Lung microvascular endothelial cell (primary cell): ENCODE measurements around the gene ST6GALNAC4. TPM values are rescaled to one million over a fixed set of nuclear protein-coding genes. Genes with fewer than 3 reads are reported as not detected.

ENCODE experiments used
- DNase-seq, 2 donors: peaks; one replicate each; pipeline versions ENCODE4 v3.0.0 to v3.0.0-alpha.2; 2010; ENCODE audit warnings: low read depth in 2 of 2
- total RNA-seq: library from RNA; depleted of rRNA; stranded (reverse); fragments of >200 nt; gene quantifications from 2 replicates; pipeline ENCODE4 v1.2.1, GENCODE V29; 2014

Gene ST6GALNAC4
- total RNA-seq, 1 donor from 2014 or later: 26.6 TPM

- peak; percentile 84 to 86 for DNase-seq
Measured at GRCh38 chr9:127930231-127931091, 13.6 kb upstream of the ST6GALNAC4 start, which contains the start of gene PIP5KL1. PIP5KL1 (minus strand) TSS chr9:127930777; CDS start chr9:127930752, 25 bp downstream.

- DNase-seq: no peak
Measured at GRCh38 chr9:127929625-127929979, 12.8 kb upstream of the ST6GALNAC4 start.

GRCh38 chr9:127928676-127929624, 12.1 kb upstream of the ST6GALNAC4 start:
- no peak for DNase-seq

GRCh38 chr9:127927988-127928675, 11.3 kb upstream of the ST6GALNAC4 start:
- DNase-seq: no peak

- no peak for DNase-seq
Measured at GRCh38 chr9:127927201-127927987, 10.6 kb upstream of the ST6GALNAC4 start.

GRCh38 chr9:127926906-127927200, 10.0 kb upstream of the ST6GALNAC4 start:
- DNase-seq: no peak

GRCh38 chr9:127925959-127926905, 9.4 kb upstream of the ST6GALNAC4 start:
- DNase-seq: no peak

GRCh38 chr9:127924736-127925444, 8.0 kb upstream of the ST6GALNAC4 start:
- no peak for DNase-seq

- peak in 1 of 2 donors; percentile 59 for DNase-seq
Measured at GRCh38 chr9:127923771-127924170, 6.9 kb upstream of the ST6GALNAC4 start.

- DNase-seq: no peak
Measured at GRCh38 chr9:127923046-127923445, 6.2 kb upstream of the ST6GALNAC4 start.

- DNase-seq: peak; percentile 60 to 72
Measured at GRCh38 chr9:127921557-127922120, 4.8 kb upstream of the ST6GALNAC4 start.

- no peak for DNase-seq
Measured at GRCh38 chr9:127920794-127921193, 4.0 kb upstream of the ST6GALNAC4 start.

- DNase-seq: peak; percentile 98 to 100
Measured at GRCh38 chr9:127919253-127919815, 2.5 kb upstream of the ST6GALNAC4 start.

- DNase-seq: peak; percentile 41 to 43
Measured at GRCh38 chr9:127918183-127919107, 1.6 kb upstream of the ST6GALNAC4 start.

- no peak for DNase-seq
Measured at GRCh38 chr9:127917603-127918002, 762 bp upstream of the ST6GALNAC4 start.

- no peak for DNase-seq
Measured at GRCh38 chr9:127915801-127916719, 781 bp downstream of the ST6GALNAC4 start.
